GM18873 (cell line): ENCODE measurements around the gene DQX1.
"Not testable (repeated sequence)": the region's sequence is repeated elsewhere in the genome, so short reads cannot be mapped to it uniquely, and the experiment has no call there.

Source experiments
- ATAC-seq: cut with Tn5 transposase; IDR thresholded peaks from one replicate; pipeline ENCODE4 v1.9.1; 2021; ENCODE audit warnings: mild to moderate bottlenecking, moderate library complexity, moderate number of reproducible peaks; ENCODE audit not compliant: unreplicated experiment, low FRiP score

The DQX1 gene

DNA sequence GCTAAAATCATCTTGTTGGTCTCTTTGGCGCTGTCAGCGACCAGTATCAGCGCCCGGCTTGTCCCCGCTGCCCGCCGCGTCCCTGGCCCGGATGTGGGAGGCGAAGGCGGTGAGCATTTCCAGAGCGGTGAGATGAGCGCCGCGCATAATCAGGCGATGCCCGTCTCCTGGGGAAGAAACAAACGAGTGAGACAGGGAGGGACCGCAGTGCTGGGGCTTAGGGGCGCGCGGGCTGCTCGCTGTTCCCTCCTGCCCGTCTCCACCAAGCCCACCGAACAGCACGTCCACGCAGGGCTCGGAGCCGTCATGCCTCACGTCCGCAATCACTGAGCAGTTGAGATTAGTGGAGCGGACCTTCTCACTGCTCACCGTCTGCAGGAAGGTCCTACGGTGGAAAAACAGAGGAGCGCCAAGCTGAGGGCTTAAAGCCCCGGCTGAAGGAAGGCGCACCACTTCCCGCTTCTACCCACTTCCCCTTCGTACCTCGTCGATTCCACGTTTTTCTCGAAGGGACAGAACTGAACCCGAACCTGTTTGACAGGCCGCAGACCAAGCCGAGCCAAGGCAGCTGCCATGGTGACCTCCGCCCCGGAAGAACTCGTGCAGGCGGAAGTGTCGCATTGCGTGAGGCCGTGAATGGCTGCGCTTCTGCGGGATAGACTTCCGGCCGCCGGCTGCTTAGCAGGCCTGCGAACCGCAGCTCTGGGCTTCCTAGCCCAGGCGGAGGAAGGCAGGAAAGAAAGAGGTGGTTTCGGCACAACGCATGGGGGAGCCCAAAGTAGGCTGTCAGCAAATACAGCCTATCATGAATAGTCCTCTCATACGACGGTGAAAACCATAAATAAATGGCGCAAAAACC is 53.7 kb downstream of the DQX1 start, which contains the start of gene MRPL53:
MRPL53 (minus strand) TSS at position 595 of the 859 bp plus-strand sequence; CDS start at position 575, 20 bp downstream.
- ATAC-seq = peak; percentile 68

DNA sequence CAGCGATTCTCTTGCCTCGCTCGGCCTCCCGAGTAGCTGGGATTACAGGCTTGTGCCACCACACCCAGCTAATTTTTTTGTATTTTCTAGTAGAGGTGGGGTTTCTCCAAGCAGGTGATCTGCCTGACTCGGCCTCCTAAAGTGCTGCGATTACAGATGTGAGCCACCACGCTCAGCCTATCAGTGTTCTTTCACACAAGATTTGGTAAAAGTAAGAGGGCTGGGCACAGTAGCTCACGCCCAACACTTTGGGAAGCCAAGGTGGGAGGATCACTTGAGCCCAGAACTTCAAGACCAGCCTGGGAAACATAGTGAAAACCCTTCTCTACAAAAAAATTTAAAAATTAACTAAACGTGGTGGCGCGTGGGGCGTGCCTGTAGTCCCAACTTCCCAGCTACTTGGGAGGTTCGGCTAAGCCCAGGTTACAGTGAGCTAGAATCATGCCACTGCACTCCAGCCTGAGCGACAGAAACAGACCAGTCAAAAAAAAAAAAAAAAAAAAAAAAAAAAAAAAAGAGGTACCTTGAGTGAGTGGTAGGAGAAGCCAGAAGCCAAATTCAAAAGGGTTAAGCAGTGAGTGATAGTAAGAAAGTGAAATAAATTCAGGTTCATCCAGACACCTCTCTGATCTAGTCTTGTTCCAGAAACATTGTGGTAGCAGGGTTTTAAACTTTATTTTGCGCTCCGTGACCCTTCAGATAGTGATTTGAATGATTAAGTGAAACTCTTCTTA is 54.5 kb downstream of the DQX1 start:
- ATAC-seq = no peak

DNA sequence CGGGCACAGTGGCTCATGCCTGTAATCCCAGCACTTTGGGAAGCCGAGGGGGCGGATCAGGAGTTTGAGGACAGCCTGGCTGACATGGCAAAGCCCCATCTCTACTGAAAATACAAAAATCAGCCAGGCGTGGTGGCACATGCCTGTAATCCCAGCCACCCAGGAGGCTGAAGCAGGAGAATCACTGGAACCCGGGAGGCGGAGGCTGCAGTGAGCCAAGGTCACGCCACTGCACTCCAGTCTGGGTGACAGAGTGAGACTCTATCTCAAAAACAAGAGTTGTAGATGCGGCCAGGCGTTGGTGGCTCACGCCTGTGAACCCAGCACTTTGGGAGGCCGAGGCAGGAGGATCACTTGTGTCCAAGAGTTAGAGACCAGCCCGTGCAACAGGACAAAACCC is 55.3 kb downstream of the DQX1 start:
- not testable (repeated sequence) for ATAC-seq
